Activated CD8-positive, alpha-beta T cell treated with anti-CD3 and anti-CD28 coated beads, Interleukin-2, amount 10 ng/mL, durations not matched to agents 7 days and 5 days (primary cell): ENCODE results near the gene SPART. TPM values are rescaled to one million over a fixed set of nuclear protein-coding genes. Genes with fewer than 3 reads are reported as not detected.

Experiments
- ATAC-seq: fragments of 150-1000 bp; cut with Tn5 transposase; one replicate; pipeline ENCODE4 v1.10.0; 2021; ENCODE audit warnings: moderate library complexity
- CTCF ChIA-PET: fragments of 350-600 bp; sonication (Branson Sonifier 250); formaldehyde crosslinking; loops from one replicate; lab custom pipeline; 2021; ENCODE audit warnings: antibody characterized with exemption; lab: Charles Lee
- POLR2A ChIA-PET: fragments of 350-600 bp; sonication (Branson Sonifier 250); formaldehyde crosslinking; loops from one replicate; lab custom pipeline; 2021; ENCODE audit warnings: antibody characterized with exemption; lab: Charles Lee
- DNase-seq: peaks from one replicate; pipeline ENCODE4 v3.0.0-alpha.2; 2020
- H3K27ac Mint-ChIP-seq: one replicate; pipeline ENCODE4 v1.8.0; 2021; ENCODE audit warnings: mild to moderate bottlenecking, mixed read lengths
- H3K27me3 Mint-ChIP-seq: one replicate; pipeline ENCODE4 v1.8.0; 2021; ENCODE audit warnings: low read depth, mixed read lengths
- H3K36me3 Mint-ChIP-seq: one replicate; pipeline ENCODE4 v1.8.0; 2021; ENCODE audit warnings: low read depth, mixed read lengths
- H3K4me1 Mint-ChIP-seq: one replicate; pipeline ENCODE4 v1.8.0; 2021; ENCODE audit warnings: low read depth, mixed read lengths
- H3K4me3 Mint-ChIP-seq: one replicate; pipeline ENCODE4 v1.8.0; 2021; ENCODE audit warnings: mild to moderate bottlenecking, mixed read lengths
- H3K9me3 Mint-ChIP-seq: one replicate; pipeline ENCODE4 v1.8.0; 2022; ENCODE audit warnings: mixed read lengths; ENCODE audit not compliant: insufficient read depth
- total RNA-seq, 2 experiments: library from RNA; stranded (reverse); gene quantifications; one replicate each; pipeline ENCODE4 v1.2.3, GENCODE V29; 2021

SPART gene
- total RNA-seq, 2 experiments from 2014 or later = 16.3 to 16.6 TPM

- ChIA-PET CTCF (interaction anchor here (0.7 kb wide), 1 partner anchor 467 kb away, joined by 4 read pairs; no protein-coding TSS in a partner anchor), POLR2A (no interaction called here)
- DNase-seq = no peak
- Mint-ChIP-seq H3K4me3 (no peak overlapping the region), H3K36me3 (no peaks in the 10 kb centered on the region), H3K27ac (no peak overlapping the region), H3K4me1 (no peaks in the 10 kb centered on the region), H3K27me3 (peaks cover 5% of the 10 kb centered on the region), H3K9me3 (no peaks in the 10 kb centered on the region)
- no peak for ATAC-seq
Observed at GRCh38 chr13:36362914-36363313, 16.7 kb upstream of the SPART start.

- H3K36me3 Mint-ChIP-seq = no peaks in the 10 kb centered on the region
- H3K4me1 Mint-ChIP-seq = no peaks in the 10 kb centered on the region
- H3K4me3 Mint-ChIP-seq = no peak overlapping the region
- H3K9me3 Mint-ChIP-seq = no peaks in the 10 kb centered on the region
- H3K27me3 Mint-ChIP-seq = peaks cover 5% of the 10 kb centered on the region
- ChIA-PET CTCF (interaction anchor here (0.7 kb wide), 1 partner anchor 1268 kb away, joined by 3 read pairs; no protein-coding TSS in a partner anchor), POLR2A (no interaction called here)
- H3K27ac Mint-ChIP-seq = no peak overlapping the region
- ATAC-seq = no peak
- no peak for DNase-seq
Observed at GRCh38 chr13:36362251-36362650, 16.1 kb upstream of the SPART start.

- DNase-seq (no peak), ATAC-seq (no peak)
- POLR2A ChIA-PET = no interaction called here
- H3K9me3 Mint-ChIP-seq = no peaks in the 10 kb centered on the region
- H3K27ac Mint-ChIP-seq = no peak overlapping the region
- H3K4me3 Mint-ChIP-seq = no peak overlapping the region
- CTCF ChIA-PET = no interaction called here
- no peaks in the 10 kb centered on the region for H3K36me3 Mint-ChIP-seq
- no peaks in the 10 kb centered on the region for H3K4me1 Mint-ChIP-seq
- peaks cover 6% of the 10 kb centered on the region for H3K27me3 Mint-ChIP-seq
Observed at GRCh38 chr13:36360903-36361302, 14.7 kb upstream of the SPART start.

GRCh38 chr13:36359301-36359950, 13.2 kb upstream of the SPART start:
- no peaks in the 10 kb centered on the region for H3K9me3 Mint-ChIP-seq
- ChIA-PET CTCF (no interaction called here), POLR2A (no interaction called here)
- no peaks in the 10 kb centered on the region for H3K4me1 Mint-ChIP-seq
- no peak overlapping the region for H3K4me3 Mint-ChIP-seq
- no peaks in the 10 kb centered on the region for H3K36me3 Mint-ChIP-seq
- no peak for DNase-seq
- peaks cover 4% of the 10 kb centered on the region for H3K27me3 Mint-ChIP-seq
- ATAC-seq = no peak
- H3K27ac Mint-ChIP-seq = no peak overlapping the region

GRCh38 chr13:36358175-36358718, 12.1 kb upstream of the SPART start:
- CTCF ChIA-PET = no interaction called here
- POLR2A ChIA-PET = no interaction called here
- ATAC-seq (no peak), DNase-seq (no peak)
- peaks cover 2% of the 10 kb centered on the region for H3K27me3 Mint-ChIP-seq
- no peak overlapping the region for H3K4me3 Mint-ChIP-seq
- H3K9me3 Mint-ChIP-seq = no peaks in the 10 kb centered on the region
- H3K36me3 Mint-ChIP-seq = no peaks in the 10 kb centered on the region
- no peak overlapping the region for H3K27ac Mint-ChIP-seq
- H3K4me1 Mint-ChIP-seq = no peaks in the 10 kb centered on the region

- Mint-ChIP-seq H3K27ac (no peak overlapping the region), H3K4me3 (no peak overlapping the region), H3K27me3 (peaks cover 1% of the 10 kb centered on the region), H3K36me3 (no peaks in the 10 kb centered on the region), H3K4me1 (no peaks in the 10 kb centered on the region), H3K9me3 (no peaks in the 10 kb centered on the region)
- ATAC-seq = no peak
- DNase-seq = no peak
- ChIA-PET POLR2A (no interaction called here), CTCF (no interaction called here)
Observed at GRCh38 chr13:36357692-36358091, 11.5 kb upstream of the SPART start.

GRCh38 chr13:36357231-36357630, 11.0 kb upstream of the SPART start:
- ChIA-PET POLR2A (no interaction called here), CTCF (no interaction called here)
- Mint-ChIP-seq H3K27ac (no peak overlapping the region), H3K27me3 (peaks cover 5% of the 10 kb centered on the region), H3K9me3 (no peaks in the 10 kb centered on the region), H3K4me3 (no peak overlapping the region), H3K4me1 (no peaks in the 10 kb centered on the region), H3K36me3 (no peaks in the 10 kb centered on the region)
- ATAC-seq (no peak), DNase-seq (no peak)

GRCh38 chr13:36356058-36356457, 9.9 kb upstream of the SPART start:
- POLR2A ChIA-PET = no interaction called here

GRCh38 chr13:36355632-36356031, 9.4 kb upstream of the SPART start:
- CTCF ChIA-PET = interaction anchor here (1.4 kb wide), 1 partner anchor 9 kb away, joined by 5 read pairs; no protein-coding TSS in a partner anchor
- no peaks in the 10 kb centered on the region for H3K9me3 Mint-ChIP-seq

More at GRCh38 chr13:36356058-36356457, 9.9 kb upstream of the SPART start:
- CTCF ChIA-PET = interaction anchor here (1.4 kb wide), 1 partner anchor 9 kb away, joined by 5 read pairs; no protein-coding TSS in a partner anchor
- Mint-ChIP-seq H3K4me3 (no peak overlapping the region), H3K36me3 (no peaks in the 10 kb centered on the region), H3K4me1 (no peaks in the 10 kb centered on the region), H3K27me3 (peaks cover 5% of the 10 kb centered on the region), H3K9me3 (no peaks in the 10 kb centered on the region), H3K27ac (no peak overlapping the region)
- no peak for ATAC-seq
- DNase-seq = no peak

GRCh38 chr13:36354842-36355623, 8.8 kb upstream of the SPART start:
- H3K4me3 Mint-ChIP-seq = no peak overlapping the region
- POLR2A ChIA-PET = no interaction called here
- H3K27me3 Mint-ChIP-seq = peaks cover 5% of the 10 kb centered on the region
- no peak for DNase-seq
- no peaks in the 10 kb centered on the region for H3K9me3 Mint-ChIP-seq
- no peaks in the 10 kb centered on the region for H3K4me1 Mint-ChIP-seq
- H3K36me3 Mint-ChIP-seq = no peaks in the 10 kb centered on the region
- H3K27ac Mint-ChIP-seq = no peak overlapping the region
- CTCF ChIA-PET = interaction anchor here (1.4 kb wide), 1 partner anchor 8 kb away, joined by 5 read pairs; no protein-coding TSS in a partner anchor
- ATAC-seq = no peak

More at GRCh38 chr13:36355632-36356031, 9.4 kb upstream of the SPART start:
- H3K27ac Mint-ChIP-seq = no peak overlapping the region
- H3K4me1 Mint-ChIP-seq = no peaks in the 10 kb centered on the region
- ATAC-seq (no peak), DNase-seq (no peak)
- H3K4me3 Mint-ChIP-seq = no peak overlapping the region
- peaks cover 5% of the 10 kb centered on the region for H3K27me3 Mint-ChIP-seq
- H3K36me3 Mint-ChIP-seq = no peaks in the 10 kb centered on the region
- POLR2A ChIA-PET = no interaction called here

GRCh38 chr13:36353001-36353400, 6.8 kb upstream of the SPART start:
- Mint-ChIP-seq H3K9me3 (no peaks in the 10 kb centered on the region), H3K27ac (no peak overlapping the region), H3K36me3 (no peaks in the 10 kb centered on the region), H3K4me1 (no peaks in the 10 kb centered on the region), H3K27me3 (peaks cover 5% of the 10 kb centered on the region), H3K4me3 (no peak overlapping the region)
- CTCF ChIA-PET = interaction anchor here (0.8 kb wide), 1 partner anchor 43 kb away, joined by 3 read pairs; no protein-coding TSS in a partner anchor
- POLR2A ChIA-PET = no interaction called here
- ATAC-seq (no peak), DNase-seq (no peak)

GRCh38 chr13:36352350-36352749, 6.2 kb upstream of the SPART start:
- no peak overlapping the region for H3K27ac Mint-ChIP-seq

More at GRCh38 chr13:36352350-36352749, 6.2 kb upstream of the SPART start:
- H3K9me3 Mint-ChIP-seq = no peaks in the 10 kb centered on the region
- DNase-seq (no peak), ATAC-seq (no peak)
- no peaks in the 10 kb centered on the region for H3K36me3 Mint-ChIP-seq
- ChIA-PET POLR2A (no interaction called here), CTCF (no interaction called here)
- H3K4me3 Mint-ChIP-seq = no peak overlapping the region
- peaks cover 5% of the 10 kb centered on the region for H3K27me3 Mint-ChIP-seq
- H3K4me1 Mint-ChIP-seq = no peaks in the 10 kb centered on the region
